ENCODE results near the gene CMTM8.

DNA sequence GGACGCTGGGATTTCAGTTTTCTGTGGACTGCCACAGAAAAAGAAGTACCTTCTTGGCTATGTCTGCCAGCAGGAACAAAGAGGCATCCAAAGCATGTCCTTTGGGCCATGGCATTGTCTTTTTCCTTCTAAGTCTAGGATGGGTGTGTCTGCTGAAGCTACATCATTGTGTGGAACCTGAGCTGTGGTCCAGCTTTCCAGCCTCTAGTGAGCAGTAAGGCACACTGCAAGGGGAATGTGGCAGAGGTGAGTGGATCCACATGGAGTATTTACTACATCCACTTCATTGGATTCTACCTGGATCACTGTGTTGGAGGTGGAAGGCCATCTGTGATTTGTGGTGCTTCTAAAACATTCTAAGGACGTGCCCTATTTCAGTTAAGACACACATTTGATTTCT is 23.7 kb downstream of the CMTM8 start:
- no peak for TF ChIP-seq ZNF274 (IDR thresholded peaks at IDR 0.05; ENCODE audit: borderline replicate concordance, extremely low read depth, low read length)
- TF ChIP-seq EP300 (IDR thresholded peaks at IDR 0.05; ENCODE audit: borderline replicate concordance in 1 of 2, low read depth in 2 of 2, low read length in 2 of 2): no peak
- TF ChIP-seq RXRA (IDR thresholded peaks at IDR 0.05; ENCODE audit: insufficient read depth, low read depth, low read length): no peak
- no peak for TF ChIP-seq POLR2AphosphoS5 (IDR thresholded peaks at IDR 0.05; ENCODE audit: low read depth, low read length)
- no peak for TF ChIP-seq FOSL1 (IDR thresholded peaks at IDR 0.05; ENCODE audit: insufficient read depth, low read depth, low read length)
- TF ChIP-seq, protein P1, sequence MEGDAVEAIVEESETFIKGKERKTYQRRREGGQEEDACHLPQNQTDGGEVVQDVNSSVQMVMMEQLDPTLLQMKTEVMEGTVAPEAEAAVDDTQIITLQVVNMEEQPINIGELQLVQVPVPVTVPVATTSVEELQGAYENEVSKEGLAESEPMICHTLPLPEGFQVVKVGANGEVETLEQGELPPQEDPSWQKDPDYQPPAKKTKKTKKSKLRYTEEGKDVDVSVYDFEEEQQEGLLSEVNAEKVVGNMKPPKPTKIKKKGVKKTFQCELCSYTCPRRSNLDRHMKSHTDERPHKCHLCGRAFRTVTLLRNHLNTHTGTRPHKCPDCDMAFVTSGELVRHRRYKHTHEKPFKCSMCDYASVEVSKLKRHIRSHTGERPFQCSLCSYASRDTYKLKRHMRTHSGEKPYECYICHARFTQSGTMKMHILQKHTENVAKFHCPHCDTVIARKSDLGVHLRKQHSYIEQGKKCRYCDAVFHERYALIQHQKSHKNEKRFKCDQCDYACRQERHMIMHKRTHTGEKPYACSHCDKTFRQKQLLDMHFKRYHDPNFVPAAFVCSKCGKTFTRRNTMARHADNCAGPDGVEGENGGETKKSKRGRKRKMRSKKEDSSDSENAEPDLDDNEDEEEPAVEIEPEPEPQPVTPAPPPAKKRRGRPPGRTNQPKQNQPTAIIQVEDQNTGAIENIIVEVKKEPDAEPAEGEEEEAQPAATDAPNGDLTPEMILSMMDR (IDR thresholded peaks at IDR 0.05; ENCODE audit: control extremely low read depth in 1 of 3, insufficient read depth in 1 of 3, low read depth in 1 of 3, low read length in 3 of 3): no peak
- no peak for TF ChIP-seq SIN3A (conservative IDR thresholded peaks at IDR 0.05 in 1 of 2, IDR thresholded peaks at IDR 0.05 in 1 of 2; ENCODE audit: low read depth in 1 of 2, low read length in 2 of 2)
- TF ChIP-seq POLR2A (IDR thresholded peaks at IDR 0.05; ENCODE audit: control extremely low read depth in 1 of 2, low read depth in 2 of 2, low read length in 2 of 2): no peak
- TF ChIP-seq TAF1 (IDR thresholded peaks at IDR 0.05; ENCODE audit: low read depth, low read length): no peak
- no peak for TF ChIP-seq CEBPB (IDR thresholded peaks at IDR 0.05; ENCODE audit: low read depth, low read length)
- TF ChIP-seq SP2 (IDR thresholded peaks at IDR 0.05; ENCODE audit: low read length): no peak
- TF ChIP-seq, protein P2, sequence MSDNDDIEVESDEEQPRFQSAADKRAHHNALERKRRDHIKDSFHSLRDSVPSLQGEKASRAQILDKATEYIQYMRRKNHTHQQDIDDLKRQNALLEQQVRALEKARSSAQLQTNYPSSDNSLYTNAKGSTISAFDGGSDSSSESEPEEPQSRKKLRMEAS (IDR thresholded peaks at IDR 0.05): no peak
- TF ChIP-seq HDAC2 (IDR thresholded peaks at IDR 0.05; ENCODE audit: borderline replicate concordance in 1 of 2, low read depth in 2 of 2, low read length in 2 of 2): no peak
